ENCODE measurements around the gene PCK2. TPM values are rescaled to one million over a fixed set of nuclear protein-coding genes. Genes with fewer than 3 reads are reported as not detected.

Gene PCK2
- total and polyA plus RNA-seq, 2 of the 13 experiments (the other 11 are each of a cell fraction or from before 2014, with no cell fraction given): 129 to 272 TPM

- no peak for TF ChIP-seq SRY (CRISPR knock-in tag; IDR thresholded peaks at IDR 0.05)
- TF ChIP-seq SETDB1 (CRISPR knock-in tag; IDR thresholded peaks at IDR 0.05; ENCODE audit: borderline replicate concordance): no peak
- no peak for TF ChIP-seq SNAPC4 (CRISPR knock-in tag; IDR thresholded peaks at IDR 0.05)
- TF ChIP-seq CHD4 (IDR thresholded peaks at IDR 0.05; ENCODE audit: borderline replicate concordance, low read length): no peak
- TF ChIP-seq ZNF850 (CRISPR knock-in tag; conservative IDR thresholded peaks at IDR 0.05): no peak
- TF ChIP-seq ZSCAN31 (CRISPR knock-in tag; IDR thresholded peaks at IDR 0.05; ENCODE audit: low read depth): no peak
- TF ChIP-seq ARNTL (CRISPR knock-in tag; IDR thresholded peaks at IDR 0.05): no peak
Observed at GRCh38 chr14:24135584-24135833, 41.4 kb downstream of the PCK2 start (continued).
